Peyer's patch (tissue), 4 donors: Measurements from ENCODE around the gene SFRP5. TPM values are rescaled to one million over a fixed set of nuclear protein-coding genes. Genes with fewer than 3 reads are reported as not detected.

Experiments used
- DNase-seq, 3 donors: peaks; one replicate each; pipeline ENCODE4 v3.0.0-alpha.2; 2017 to 2019
- H3K27ac ChIP-seq, 4 donors: fragments of 200-600 bp; sonication (generic); one replicate each; pipeline ENCODE4 v1.5.1; 2016 to 2019
- H3K27me3 ChIP-seq, 2 donors: fragments of 200-600 bp; sonication (generic); one replicate each; pipeline ENCODE4 v1.5.1; 2019
- H3K36me3 ChIP-seq, 3 donors: fragments of 200-600 bp; sonication (generic); one replicate each; pipeline ENCODE4 v1.5.1; 2016 to 2019
- H3K4me1 ChIP-seq, 4 donors: fragments of 200-600 bp; sonication (generic); one replicate each; pipeline ENCODE4 v1.5.1; 2016 to 2019
- H3K4me3 ChIP-seq, 4 donors: fragments of 200-600 bp; sonication (generic); 1 replicate in 3 of 4; 2 replicates in 1 of 4; pipeline ENCODE4 v1.5.1; 2016 to 2019; ENCODE audit warnings: mild to moderate bottlenecking in 1 of 4
- H3K9me3 ChIP-seq, 4 donors: fragments of 200-600 bp; sonication (generic); one replicate each; pipeline ENCODE4 v1.5.1; 2016 to 2019; ENCODE audit warnings: mild to moderate bottlenecking in 1 of 4
- CTCF ChIP-seq, 6 experiments: fragments of 450-650 bp in 4 of 6; fragments of 200-600 bp in 2 of 6; sonication (generic) in 1 of 6; IDR thresholded peaks; one replicate each; pipeline ENCODE4 v1.5.1; 2017 to 2019; ENCODE audit warnings: antibody characterized with exemption in 6 of 6, mild to moderate bottlenecking in 3 of 6, moderate library complexity in 1 of 6
- POLR2A ChIP-seq, 2 donors: fragments of 450-650 bp; IDR thresholded peaks; one replicate each; pipeline ENCODE4 v1.5.1; 2017; ENCODE audit warnings: antibody characterized with exemption in 2 of 2, mild to moderate bottlenecking in 2 of 2, moderate library complexity in 2 of 2
- total RNA-seq, 4 donors: library from RNA; depleted of rRNA; stranded (reverse); fragments of >200 nt; gene quantifications; one replicate each; pipeline ENCODE4 v1.1.0, GENCODE V29; 2016

The SFRP5 gene
- total RNA-seq, 4 donors from 2014 or later: 18.0 to 67.3 (median 48.9) TPM; not detected in 1

- Histone ChIP-seq H3K36me3 (no peaks in the 10 kb centered on the region), H3K9me3 (peaks cover 0 to 6% (median 3%) of the 10 kb centered on the region in 4 donors), H3K4me1 (no peaks in the 10 kb centered on the region), H3K27me3 (no peaks in the 10 kb centered on the region), H3K27ac (no peak overlapping the region), H3K4me3 (no peak overlapping the region)
- DNase-seq: no peak
- no peak for TF ChIP-seq POLR2A (IDR thresholded peaks at IDR 0.05)
- TF ChIP-seq CTCF (IDR thresholded peaks at IDR 0.05): no peak
Observed at GRCh38 chr10:97795886-97796285, 24.1 kb upstream of the SFRP5 start.

- Histone ChIP-seq H3K4me1 (peaks cover 0 to 4% (median 0%) of the 10 kb centered on the region in 4 donors), H3K27ac (no peak overlapping the region), H3K9me3 (no peaks in the 10 kb centered on the region), H3K36me3 (no peaks in the 10 kb centered on the region), H3K27me3 (no peaks in the 10 kb centered on the region), H3K4me3 (no peak overlapping the region)
- peak; percentile 56 to 82 (median 80) for TF ChIP-seq CTCF (IDR thresholded peaks at IDR 0.05)
- no peak for TF ChIP-seq POLR2A (IDR thresholded peaks at IDR 0.05)
- DNase-seq: peak; percentile 57 to 84 (median 80)
Observed at GRCh38 chr10:97791824-97792721, 20.3 kb upstream of the SFRP5 start.

- no peaks in the 10 kb centered on the region for H3K36me3 ChIP-seq
- TF ChIP-seq POLR2A (IDR thresholded peaks at IDR 0.05) (no peak), CTCF (IDR thresholded peaks at IDR 0.05) (no peak)
- no peak for DNase-seq
- no peak overlapping the region for H3K4me3 ChIP-seq
- no peaks in the 10 kb centered on the region for H3K9me3 ChIP-seq
- H3K4me1 ChIP-seq: peaks cover 0 to 4% (median 0%) of the 10 kb centered on the region in 4 donors
- H3K27me3 ChIP-seq: no peaks in the 10 kb centered on the region
- no peak overlapping the region for H3K27ac ChIP-seq
Observed at GRCh38 chr10:97789770-97790397, 18.1 kb upstream of the SFRP5 start.

GRCh38 chr10:97788552-97789442 is 17.0 kb upstream of the SFRP5 start:
- Histone ChIP-seq H3K4me1 (peaks cover 0 to 4% (median 0%) of the 10 kb centered on the region in 4 donors), H3K4me3 (peak overlapping the region in 2 of 4 donors; percentile 32 to 41), H3K9me3 (no peaks in the 10 kb centered on the region), H3K36me3 (no peaks in the 10 kb centered on the region), H3K27me3 (no peaks in the 10 kb centered on the region), H3K27ac (peak overlapping the region in 3 of 4 donors; percentile 19 to 76 (median 25))
- DNase-seq: peak in 2 of 3 donors; percentile 58 to 76
- TF ChIP-seq POLR2A (IDR thresholded peaks at IDR 0.05) (peak; percentile 20 to 48), CTCF (IDR thresholded peaks at IDR 0.05) (no peak)

- H3K27me3 ChIP-seq: no peaks in the 10 kb centered on the region
- TF ChIP-seq POLR2A (IDR thresholded peaks at IDR 0.05) (no peak), CTCF (IDR thresholded peaks at IDR 0.05) (no peak)
- H3K4me1 ChIP-seq: peaks cover 0 to 16% (median 2%) of the 10 kb centered on the region in 4 donors
- no peaks in the 10 kb centered on the region for H3K9me3 ChIP-seq
- H3K27ac ChIP-seq: no peak overlapping the region
- H3K4me3 ChIP-seq: no peak overlapping the region
- H3K36me3 ChIP-seq: no peaks in the 10 kb centered on the region
- DNase-seq: no peak
Observed at GRCh38 chr10:97785731-97786130, 13.9 kb upstream of the SFRP5 start.
